ENCODE measurements around the gene DYNC1I1.

DNA sequence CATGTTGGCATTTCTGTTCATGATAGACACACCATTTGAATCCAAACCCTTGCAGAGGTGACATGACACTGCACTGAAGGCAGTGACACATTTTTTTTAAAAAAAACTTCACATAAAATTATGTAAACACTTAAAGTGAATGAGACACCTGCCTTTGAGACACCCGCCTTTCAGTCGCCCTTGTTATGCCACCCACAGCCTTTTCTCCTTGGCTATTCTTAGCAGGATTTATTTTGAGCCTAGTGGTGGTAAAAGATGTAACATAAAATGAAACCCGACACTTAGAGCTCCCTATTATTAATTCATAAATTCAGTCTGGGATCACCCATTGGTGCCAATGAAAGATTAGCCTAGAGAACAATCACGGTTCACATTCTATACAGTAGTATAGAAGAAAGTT, 161.3 kb downstream of the DYNC1I1 start:
- no peak for TF ChIP-seq EZH2 (IDR thresholded peaks at IDR 0.05; ENCODE audit: borderline replicate concordance, low read depth, low read length, poor library complexity, severe bottlenecking)
- TF ChIP-seq, protein P1, sequence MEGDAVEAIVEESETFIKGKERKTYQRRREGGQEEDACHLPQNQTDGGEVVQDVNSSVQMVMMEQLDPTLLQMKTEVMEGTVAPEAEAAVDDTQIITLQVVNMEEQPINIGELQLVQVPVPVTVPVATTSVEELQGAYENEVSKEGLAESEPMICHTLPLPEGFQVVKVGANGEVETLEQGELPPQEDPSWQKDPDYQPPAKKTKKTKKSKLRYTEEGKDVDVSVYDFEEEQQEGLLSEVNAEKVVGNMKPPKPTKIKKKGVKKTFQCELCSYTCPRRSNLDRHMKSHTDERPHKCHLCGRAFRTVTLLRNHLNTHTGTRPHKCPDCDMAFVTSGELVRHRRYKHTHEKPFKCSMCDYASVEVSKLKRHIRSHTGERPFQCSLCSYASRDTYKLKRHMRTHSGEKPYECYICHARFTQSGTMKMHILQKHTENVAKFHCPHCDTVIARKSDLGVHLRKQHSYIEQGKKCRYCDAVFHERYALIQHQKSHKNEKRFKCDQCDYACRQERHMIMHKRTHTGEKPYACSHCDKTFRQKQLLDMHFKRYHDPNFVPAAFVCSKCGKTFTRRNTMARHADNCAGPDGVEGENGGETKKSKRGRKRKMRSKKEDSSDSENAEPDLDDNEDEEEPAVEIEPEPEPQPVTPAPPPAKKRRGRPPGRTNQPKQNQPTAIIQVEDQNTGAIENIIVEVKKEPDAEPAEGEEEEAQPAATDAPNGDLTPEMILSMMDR (conservative IDR thresholded peaks at IDR 0.05; ENCODE audit: low read depth, low read length): no peak

Data from A673 (cell line).